Neural cell (in vitro differentiated cells): ENCODE measurements around the gene TRPM2. TPM values are rescaled to one million over a fixed set of nuclear protein-coding genes. Genes with fewer than 3 reads are reported as not detected.

Experiments
- H2AFZ ChIP-seq: fragments of 200-600, 300-800 bp; sonication (generic), shearing (Covaris generic); 2 replicates; pipeline ENCODE4 v1.6.0; 2014; ENCODE audit warnings: low read depth, mild to moderate bottlenecking, antibody characterized with exemption, low read length, moderate library complexity
- H3F3A ChIP-seq: fragments of 200-600 bp; shearing (Covaris generic); 2 replicates; pipeline ENCODE4 v1.6.1; 2016; ENCODE audit warnings: mild to moderate bottlenecking, moderate library complexity, mixed read lengths, antibody characterized with exemption, low read length; ENCODE audit not compliant: insufficient read depth, poor library complexity, severe bottlenecking
- H3K27ac ChIP-seq: fragments of 200-600, 300-800 bp; sonication (generic), shearing (Covaris generic); 2 replicates; pipeline ENCODE4 v1.5.1; 2014; ENCODE audit warnings: mild to moderate bottlenecking, low read length, moderate library complexity
- H3K27me3 ChIP-seq: fragments of 300-800, 200-600 bp; sonication (generic), shearing (Covaris generic); 2 replicates; pipeline ENCODE4 v1.6.0; 2014; ENCODE audit warnings: mild to moderate bottlenecking, low read depth, low read length, moderate library complexity; ENCODE audit not compliant: insufficient read depth
- H3K36me3 ChIP-seq: fragments of 300-800, 200-600 bp; sonication (generic), shearing (Covaris generic); 2 replicates; pipeline ENCODE4 v1.5.1; 2014; ENCODE audit warnings: mild to moderate bottlenecking, antibody characterized with exemption, low read length, moderate library complexity; ENCODE audit not compliant: insufficient read depth
- H3K4me2 ChIP-seq: fragments of 300-800, 200-600 bp; sonication (generic), shearing (Covaris generic); 2 replicates; pipeline ENCODE4 v1.6.0; 2014; ENCODE audit warnings: mild to moderate bottlenecking, low read length
- H3K4me3 ChIP-seq: fragments of 300-800, 200-600 bp; sonication (generic), shearing (Covaris generic); 2 replicates; pipeline ENCODE4 v1.5.1; 2014; ENCODE audit warnings: mild to moderate bottlenecking, low read length, moderate library complexity
- H3K79me2 ChIP-seq: fragments of 200-600 bp; shearing (Covaris generic); replicated peaks from 2 replicates; pipeline ENCODE4 v1.6.0; 2014; ENCODE audit warnings: mild to moderate bottlenecking, low read length, moderate library complexity; ENCODE audit not compliant: insufficient read depth
- H3K9ac ChIP-seq: fragments of 300-800, 200-600 bp; sonication (generic), shearing (Covaris generic); 2 replicates; pipeline ENCODE4 v1.6.1; 2016; ENCODE audit warnings: mild to moderate bottlenecking, low read length, mixed read lengths
- H3K9me2 ChIP-seq: fragments of 200-600 bp; shearing (Covaris generic); 2 replicates; pipeline ENCODE4 v1.6.1; 2016; ENCODE audit warnings: mild to moderate bottlenecking, low read length, mixed read lengths; ENCODE audit not compliant: insufficient read depth
- H3K9me3 ChIP-seq: fragments of 200-600, 300-800 bp; sonication (generic), shearing (Covaris generic); 2 replicates; pipeline ENCODE4 v1.6.1; 2016; ENCODE audit warnings: mild to moderate bottlenecking, mixed run types, low read length, moderate library complexity, mixed read lengths
- H4K20me1 ChIP-seq: fragments of 200-600 bp; shearing (Covaris generic); 2 replicates; pipeline ENCODE4 v1.6.1; 2016; ENCODE audit warnings: mild to moderate bottlenecking, mixed run types; ENCODE audit not compliant: insufficient read depth
- EP300 ChIP-seq: fragments of 450-650 bp; conservative IDR thresholded peaks from 2 replicates; pipeline ENCODE4 v1.6.1; 2014; ENCODE audit warnings: antibody characterized with exemption, mild to moderate bottlenecking, moderate library complexity; ENCODE audit not compliant: poor library complexity, severe bottlenecking
- EZH2 ChIP-seq: fragments of 200-600, 300-800 bp; shearing (Covaris generic), sonication (generic); IDR thresholded peaks from 2 replicates; pipeline ENCODE4 v1.6.1; 2014; ENCODE audit warnings: antibody characterized with exemption, low read length, borderline replicate concordance, mild to moderate bottlenecking; ENCODE audit not compliant: insufficient read depth, poor library complexity, severe bottlenecking
- MXI1 ChIP-seq: fragments of 450-650 bp; conservative IDR thresholded peaks from 2 replicates; pipeline ENCODE4 v1.6.1; 2014; ENCODE audit warnings: antibody characterized with exemption, mild to moderate bottlenecking; ENCODE audit not compliant: poor library complexity, severe bottlenecking
- POLR2AphosphoS5 ChIP-seq: IDR thresholded peaks from 2 replicates; pipeline ENCODE4 v1.6.1; 2012
- RAD21 ChIP-seq: fragments of 450-650 bp; conservative IDR thresholded peaks from 2 replicates; pipeline ENCODE4 v1.6.1; 2014; ENCODE audit warnings: antibody characterized with exemption, mild to moderate bottlenecking, moderate library complexity
- SMC3 ChIP-seq: fragments of 450-650 bp; conservative IDR thresholded peaks from 2 replicates; pipeline ENCODE4 v1.6.1; 2014; ENCODE audit warnings: antibody characterized with exemption, mild to moderate bottlenecking, moderate library complexity; ENCODE audit not compliant: poor library complexity
- TAF1 ChIP-seq: IDR thresholded peaks from 2 replicates; pipeline ENCODE4 v1.6.1; 2012; ENCODE audit warnings: low read depth
- polyA plus RNA-seq: library from polyadenylated mRNA; depleted of rRNA; stranded (reverse); fragments of >200 nt; gene quantifications from 2 replicates; pipeline ENCODE4 v1.2.3, GENCODE V29; 2014
- TF ChIP-seq, protein P1 (sequence below): IDR thresholded peaks from 2 replicates; pipeline ENCODE4 v1.6.1; 2012; ENCODE audit warnings: borderline replicate concordance
- TF ChIP-seq, protein P2 (sequence below): fragments of 450-650 bp; IDR thresholded peaks from 2 replicates; pipeline ENCODE4 v1.5.1; 2014; ENCODE audit warnings: antibody characterized with exemption, mild to moderate bottlenecking, moderate library complexity; ENCODE audit not compliant: poor library complexity, severe bottlenecking

TRPM2 gene
- polyA plus RNA-seq, 1 donor from 2014 or later: 0.14 TPM

DNA sequence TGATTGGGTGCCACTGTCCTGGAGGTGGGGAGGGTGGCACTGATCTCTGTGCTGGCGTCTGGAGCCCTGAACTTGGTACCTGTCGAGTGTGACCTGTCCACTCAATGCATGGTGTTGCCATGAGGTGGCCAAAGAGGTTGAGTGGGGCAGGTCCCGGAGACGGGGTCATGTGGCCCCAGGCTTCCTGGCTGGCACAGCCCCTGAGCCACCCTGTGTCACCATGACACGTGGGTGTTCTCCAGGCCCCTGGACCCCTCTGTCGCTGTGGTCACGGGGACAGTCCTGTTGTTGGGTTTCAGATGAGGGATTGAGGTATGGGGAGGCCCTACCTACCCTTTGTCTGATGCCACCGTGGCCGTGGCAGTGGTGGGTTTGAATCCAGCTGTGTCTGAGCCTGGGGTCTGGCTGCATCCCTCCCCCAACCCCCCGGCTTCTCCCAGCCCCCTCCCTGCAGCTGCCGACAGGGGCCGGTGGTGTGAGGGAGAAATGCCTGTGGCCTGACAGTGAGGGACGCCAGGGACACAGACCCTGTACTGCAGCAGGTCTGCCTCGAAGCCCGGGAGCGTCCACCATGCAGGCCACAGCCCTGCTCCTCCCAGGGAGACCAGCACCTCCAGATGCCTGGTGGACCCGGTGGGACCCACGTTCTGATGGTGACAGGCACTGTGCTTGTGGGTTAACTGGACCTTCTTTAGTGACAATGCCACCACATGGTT, 12.0 kb downstream of the TRPM2 start:
- TF ChIP-seq POLR2AphosphoS5 (no peak), TAF1 (no peak), RAD21 (no peak), EZH2 (no peak), SMC3 (no peak)
- TF ChIP-seq, protein P1, sequence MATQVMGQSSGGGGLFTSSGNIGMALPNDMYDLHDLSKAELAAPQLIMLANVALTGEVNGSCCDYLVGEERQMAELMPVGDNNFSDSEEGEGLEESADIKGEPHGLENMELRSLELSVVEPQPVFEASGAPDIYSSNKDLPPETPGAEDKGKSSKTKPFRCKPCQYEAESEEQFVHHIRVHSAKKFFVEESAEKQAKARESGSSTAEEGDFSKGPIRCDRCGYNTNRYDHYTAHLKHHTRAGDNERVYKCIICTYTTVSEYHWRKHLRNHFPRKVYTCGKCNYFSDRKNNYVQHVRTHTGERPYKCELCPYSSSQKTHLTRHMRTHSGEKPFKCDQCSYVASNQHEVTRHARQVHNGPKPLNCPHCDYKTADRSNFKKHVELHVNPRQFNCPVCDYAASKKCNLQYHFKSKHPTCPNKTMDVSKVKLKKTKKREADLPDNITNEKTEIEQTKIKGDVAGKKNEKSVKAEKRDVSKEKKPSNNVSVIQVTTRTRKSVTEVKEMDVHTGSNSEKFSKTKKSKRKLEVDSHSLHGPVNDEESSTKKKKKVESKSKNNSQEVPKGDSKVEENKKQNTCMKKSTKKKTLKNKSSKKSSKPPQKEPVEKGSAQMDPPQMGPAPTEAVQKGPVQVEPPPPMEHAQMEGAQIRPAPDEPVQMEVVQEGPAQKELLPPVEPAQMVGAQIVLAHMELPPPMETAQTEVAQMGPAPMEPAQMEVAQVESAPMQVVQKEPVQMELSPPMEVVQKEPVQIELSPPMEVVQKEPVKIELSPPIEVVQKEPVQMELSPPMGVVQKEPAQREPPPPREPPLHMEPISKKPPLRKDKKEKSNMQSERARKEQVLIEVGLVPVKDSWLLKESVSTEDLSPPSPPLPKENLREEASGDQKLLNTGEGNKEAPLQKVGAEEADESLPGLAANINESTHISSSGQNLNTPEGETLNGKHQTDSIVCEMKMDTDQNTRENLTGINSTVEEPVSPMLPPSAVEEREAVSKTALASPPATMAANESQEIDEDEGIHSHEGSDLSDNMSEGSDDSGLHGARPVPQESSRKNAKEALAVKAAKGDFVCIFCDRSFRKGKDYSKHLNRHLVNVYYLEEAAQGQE: no peak
- TF ChIP-seq, protein P2, sequence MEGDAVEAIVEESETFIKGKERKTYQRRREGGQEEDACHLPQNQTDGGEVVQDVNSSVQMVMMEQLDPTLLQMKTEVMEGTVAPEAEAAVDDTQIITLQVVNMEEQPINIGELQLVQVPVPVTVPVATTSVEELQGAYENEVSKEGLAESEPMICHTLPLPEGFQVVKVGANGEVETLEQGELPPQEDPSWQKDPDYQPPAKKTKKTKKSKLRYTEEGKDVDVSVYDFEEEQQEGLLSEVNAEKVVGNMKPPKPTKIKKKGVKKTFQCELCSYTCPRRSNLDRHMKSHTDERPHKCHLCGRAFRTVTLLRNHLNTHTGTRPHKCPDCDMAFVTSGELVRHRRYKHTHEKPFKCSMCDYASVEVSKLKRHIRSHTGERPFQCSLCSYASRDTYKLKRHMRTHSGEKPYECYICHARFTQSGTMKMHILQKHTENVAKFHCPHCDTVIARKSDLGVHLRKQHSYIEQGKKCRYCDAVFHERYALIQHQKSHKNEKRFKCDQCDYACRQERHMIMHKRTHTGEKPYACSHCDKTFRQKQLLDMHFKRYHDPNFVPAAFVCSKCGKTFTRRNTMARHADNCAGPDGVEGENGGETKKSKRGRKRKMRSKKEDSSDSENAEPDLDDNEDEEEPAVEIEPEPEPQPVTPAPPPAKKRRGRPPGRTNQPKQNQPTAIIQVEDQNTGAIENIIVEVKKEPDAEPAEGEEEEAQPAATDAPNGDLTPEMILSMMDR: no peak
- Histone ChIP-seq H3K79me2 (no peaks in the 10 kb centered on the region), H3K27me3 (no peaks in the 10 kb centered on the region), H3K36me3 (no peaks in the 10 kb centered on the region), H3K9ac (no peak overlapping the region), H3K4me3 (no peak overlapping the region), H4K20me1 (no peaks in the 10 kb centered on the region), H3K4me2 (no peak overlapping the region), H3K27ac (no peak overlapping the region), H2AFZ (no peak overlapping the region), H3F3A (no peaks in the 10 kb centered on the region), H3K9me3 (no peaks in the 10 kb centered on the region), H3K9me2 (no peaks in the 10 kb centered on the region)

DNA sequence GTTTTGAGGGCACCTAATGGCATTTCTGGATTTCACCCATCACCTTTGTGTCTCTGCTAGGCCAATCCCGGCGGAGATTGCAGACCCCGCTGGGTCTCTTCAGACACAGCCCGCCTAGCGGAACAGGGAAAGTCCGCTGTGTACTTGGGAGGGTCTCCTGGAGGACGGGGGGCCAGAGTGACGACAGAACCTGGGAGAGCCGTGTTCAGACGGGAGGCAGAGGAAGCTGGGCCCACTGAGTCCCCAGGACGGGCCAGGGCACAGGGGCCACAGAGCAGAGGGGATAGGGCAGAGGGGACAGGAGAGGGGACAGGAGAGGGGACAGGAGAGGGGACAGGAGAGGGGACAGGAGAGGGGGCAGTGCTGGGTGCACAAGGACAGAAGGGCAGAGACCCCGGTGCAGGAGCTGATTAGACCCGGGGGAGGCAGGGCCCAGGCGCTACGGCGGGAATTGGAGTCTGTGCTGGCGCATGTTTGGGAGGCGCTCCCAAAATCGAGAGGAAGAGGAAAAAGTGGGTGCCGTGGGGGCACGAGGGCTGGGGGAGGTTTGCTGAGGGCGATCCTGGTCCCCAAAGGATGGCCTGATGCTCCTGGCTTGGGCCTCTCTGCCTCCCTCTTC, 12.7 kb downstream of the TRPM2 start:
- H3K4me2 ChIP-seq: no peak overlapping the region
- no peaks in the 10 kb centered on the region for H3K9me3 ChIP-seq
- H3K9ac ChIP-seq: no peak overlapping the region
- no peaks in the 10 kb centered on the region for H3F3A ChIP-seq
- no peak overlapping the region for H2AFZ ChIP-seq
- no peak overlapping the region for H3K27ac ChIP-seq
- no peaks in the 10 kb centered on the region for H3K79me2 ChIP-seq
- H3K36me3 ChIP-seq: no peaks in the 10 kb centered on the region
- H4K20me1 ChIP-seq: no peaks in the 10 kb centered on the region
- H3K4me3 ChIP-seq: no peak overlapping the region
- H3K9me2 ChIP-seq: no peaks in the 10 kb centered on the region
- no peaks in the 10 kb centered on the region for H3K27me3 ChIP-seq
- no peak for TF ChIP-seq RAD21
- TF ChIP-seq EZH2: no peak
- no peak for TF ChIP-seq SMC3
- no peak for TF ChIP-seq POLR2AphosphoS5
- TF ChIP-seq TAF1: no peak
- TF ChIP-seq, protein P2: no peak
- TF ChIP-seq, protein P1: no peak
- no peak for TF ChIP-seq EP300
- TF ChIP-seq MXI1: no peak
